H1 (cell line): Measurements from ENCODE around the gene FNDC7. TPM values are rescaled to one million over a fixed set of nuclear protein-coding genes. Genes with fewer than 3 reads are reported as not detected.

Experiments used
- SP2 ChIP-seq: IDR thresholded peaks from 2 replicates; pipeline ENCODE4 v1.6.1; 2012; ENCODE audit warnings: mild to moderate bottlenecking, low read length, inconsistent platforms
- TEAD4 ChIP-seq: IDR thresholded peaks from 2 replicates; pipeline ENCODE4 v1.6.1; 2012; ENCODE audit warnings: low read depth, low read length, inconsistent platforms, mixed read lengths
- polyA plus RNA-seq, 7 experiments: library from polyadenylated mRNA; depleted of rRNA in 3 of 7; stranded (reverse) in 5 of 7; unstranded in 2 of 7; fragments of >200 nt in 5 of 7; fragments of 200-250 nt in 2 of 7; gene quantifications; 1 replicate in 5 of 7; 2 replicates in 1 of 7; 4 replicates in 1 of 7; pipeline versions ENCODE4 v1.2.1 to v1.2.3, GENCODE V29; 2011 to 2013; ENCODE audit warnings: missing spikeins in 2 of 7, mixed read lengths in 2 of 7
- total RNA-seq: library from RNA; stranded (reverse); fragmentation: NEBNext Ultra II Directional; extraction: Animal tissue kit (Norgen Biotek cat#: 25700); gene quantifications from 2 replicates; pipeline ENCODE4 v1.2.1, GENCODE V29; 2021

FNDC7 gene
- total and polyA plus RNA-seq, 2 of the 8 experiments (the other 6 are each of a cell fraction or from before 2014, with no cell fraction given): 0.13 to 0.20 TPM

GRCh38 chr1:108679586-108680213, 33.0 kb upstream of the FNDC7 start (continued):
- TF ChIP-seq TEAD4 (no peak), SP2 (no peak)
- TF ChIP-seq, all 59 proteins: peak for 0
